PC-9 (cell line): Measurements from ENCODE around the gene HES4. TPM values are rescaled to one million over a fixed set of nuclear protein-coding genes. Genes with fewer than 3 reads are reported as not detected.

Source experiments
- BruUV-seq: library from RNA; stranded (reverse); fragments of 400-500 nt; replicated peaks from 2 replicates; lab custom pipeline; 2021; lab: Mats Ljungman, UMichigan
- CTCF ChIA-PET: fragments of 300-600 bp; sonication (Branson Sonifier 250); formaldehyde crosslinking; loops from one replicate; lab custom pipeline; 2022; ENCODE audit warnings: antibody characterized with exemption; lab: Charles Lee
- POLR2A ChIA-PET: fragments of 300-600 bp; sonication (Branson Sonifier 250); formaldehyde crosslinking; loops from one replicate; lab custom pipeline; 2022; ENCODE audit warnings: antibody characterized with exemption; ENCODE audit not compliant: unreplicated experiment; lab: Charles Lee
- DNase-seq, 2 experiments: peaks; one replicate each; pipeline versions ENCODE4 v3.0.0 to v3.0.0-alpha.2; 2015 to 2022; ENCODE audit warnings: mixed read lengths in 1 of 2
- H2AFZ ChIP-seq: fragments of 200-600 bp; sonication (generic); 2 replicates; pipeline ENCODE4 v1.8.1; 2017; ENCODE audit warnings: antibody characterized with exemption
- H3F3A ChIP-seq: fragments of 200-600 bp; sonication (generic); 2 replicates; pipeline ENCODE4 v1.8.1; 2017; ENCODE audit warnings: antibody characterized with exemption, mild to moderate bottlenecking, low read depth; ENCODE audit not compliant: insufficient read depth
- H3K27ac ChIP-seq: fragments of 200-600 bp; sonication (generic); 2 replicates; pipeline ENCODE4 v1.6.1; 2016; ENCODE audit warnings: mixed run types
- H3K27me3 ChIP-seq: fragments of 200-600 bp; sonication (generic); 2 replicates; pipeline ENCODE4 v1.6.1; 2016; ENCODE audit warnings: low read depth, mixed run types; ENCODE audit not compliant: insufficient read depth
- H3K36me3 ChIP-seq: fragments of 200-600 bp; sonication (generic); 2 replicates; pipeline ENCODE4 v1.6.1; 2016; ENCODE audit warnings: low read depth, mixed run types
- H3K4me1 ChIP-seq: fragments of 200-600 bp; sonication (generic); replicated peaks from 2 replicates; pipeline ENCODE4 v1.6.1; 2016; ENCODE audit warnings: mixed run types; ENCODE audit not compliant: insufficient read depth
- H3K4me2 ChIP-seq: fragments of 200-600 bp; sonication (generic); 2 replicates; pipeline ENCODE4 v1.6.1; 2017; ENCODE audit warnings: mixed run types
- H3K4me3 ChIP-seq: fragments of 200-600 bp; sonication (generic); 2 replicates; pipeline ENCODE4 v1.6.1; 2016; ENCODE audit warnings: mixed run types
- H3K79me2 ChIP-seq: fragments of 200-600 bp; sonication (generic); 2 replicates; pipeline ENCODE4 v1.6.1; 2017; ENCODE audit warnings: low read depth, mixed run types
- H3K9me2 ChIP-seq: fragments of 200-600 bp; sonication (generic); 2 replicates; pipeline ENCODE4 v1.8.1; 2017; ENCODE audit warnings: mild to moderate bottlenecking; ENCODE audit not compliant: insufficient read depth
- H3K9me3 ChIP-seq: fragments of 200-600 bp; sonication (generic); 2 replicates; pipeline ENCODE4 v1.8.1; 2016; ENCODE audit warnings: low read depth; ENCODE audit not compliant: insufficient read depth
- H4K20me1 ChIP-seq: fragments of 200-600 bp; sonication (generic); 2 replicates; pipeline ENCODE4 v1.8.1; 2017; ENCODE audit not compliant: insufficient read depth
- EZH2 ChIP-seq: fragments of 200-600 bp; sonication (generic); IDR thresholded peaks from 2 replicates; pipeline ENCODE4 v1.8.0; 2017; ENCODE audit warnings: antibody characterized with exemption, low read depth
- intact Hi-C: fragments of 100-400 bp; cut with micrococcal nuclease; formaldehyde crosslinking; loops from one replicate; pipeline ENCODE4 v1.10.0; 2022; ENCODE audit not compliant: unreplicated experiment
- total RNA-seq: library from RNA; stranded (reverse); gene quantifications from 2 replicates; pipeline ENCODE4 v1.2.3, GENCODE V29; 2021
- TF ChIP-seq, protein P1 (sequence below): fragments of 200-600 bp; sonication (generic); conservative IDR thresholded peaks from 2 replicates; pipeline ENCODE4 v1.6.1; 2017; ENCODE audit warnings: mixed run types, antibody characterized with exemption, mild to moderate bottlenecking, moderate library complexity

HES4 gene
- total RNA-seq, 1 experiment from 2014 or later = 19.2 TPM

DNA sequence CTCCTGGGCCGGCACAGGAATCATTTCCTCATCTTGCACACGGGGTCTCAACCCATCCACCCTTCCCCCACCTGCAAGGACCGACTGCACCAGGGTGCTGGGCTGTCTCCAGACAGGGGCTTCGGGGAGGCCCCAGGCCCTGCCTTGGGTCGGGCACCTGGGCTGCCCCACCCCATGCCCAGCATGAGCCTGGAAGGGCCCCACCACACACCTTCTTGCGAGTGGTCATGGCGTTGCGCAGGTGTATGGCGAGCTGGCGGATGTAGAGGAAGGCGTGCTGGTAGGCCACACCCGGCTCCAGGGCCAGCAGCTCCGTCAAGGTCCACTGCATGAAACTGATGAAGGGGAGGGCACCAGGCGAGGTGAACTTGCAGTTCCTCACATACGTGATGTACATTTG lies 47.7 kb downstream of the HES4 start:
- H3K79me2 ChIP-seq = peaks cover 9% of the 10 kb centered on the region
- H3K9me3 ChIP-seq = no peaks in the 10 kb centered on the region
- H4K20me1 ChIP-seq = peaks cover 30% of the 10 kb centered on the region
- 0 out of 2 replicates have a peak, but pooled peaks cover 11% of the 10 kb centered on the region for H3K36me3 ChIP-seq
- H2AFZ ChIP-seq = no peak overlapping the region
- POLR2A ChIA-PET = no interaction called here
- no peaks in the 10 kb centered on the region for H3K4me1 ChIP-seq
- intact Hi-C loops = no loop called here
- no peaks in the 10 kb centered on the region for H3F3A ChIP-seq
- TF ChIP-seq, protein P1, sequence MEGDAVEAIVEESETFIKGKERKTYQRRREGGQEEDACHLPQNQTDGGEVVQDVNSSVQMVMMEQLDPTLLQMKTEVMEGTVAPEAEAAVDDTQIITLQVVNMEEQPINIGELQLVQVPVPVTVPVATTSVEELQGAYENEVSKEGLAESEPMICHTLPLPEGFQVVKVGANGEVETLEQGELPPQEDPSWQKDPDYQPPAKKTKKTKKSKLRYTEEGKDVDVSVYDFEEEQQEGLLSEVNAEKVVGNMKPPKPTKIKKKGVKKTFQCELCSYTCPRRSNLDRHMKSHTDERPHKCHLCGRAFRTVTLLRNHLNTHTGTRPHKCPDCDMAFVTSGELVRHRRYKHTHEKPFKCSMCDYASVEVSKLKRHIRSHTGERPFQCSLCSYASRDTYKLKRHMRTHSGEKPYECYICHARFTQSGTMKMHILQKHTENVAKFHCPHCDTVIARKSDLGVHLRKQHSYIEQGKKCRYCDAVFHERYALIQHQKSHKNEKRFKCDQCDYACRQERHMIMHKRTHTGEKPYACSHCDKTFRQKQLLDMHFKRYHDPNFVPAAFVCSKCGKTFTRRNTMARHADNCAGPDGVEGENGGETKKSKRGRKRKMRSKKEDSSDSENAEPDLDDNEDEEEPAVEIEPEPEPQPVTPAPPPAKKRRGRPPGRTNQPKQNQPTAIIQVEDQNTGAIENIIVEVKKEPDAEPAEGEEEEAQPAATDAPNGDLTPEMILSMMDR = no peak
- TF ChIP-seq EZH2 = no peak
- H3K27me3 ChIP-seq = no peaks in the 10 kb centered on the region
- no peak for DNase-seq
- no peak overlapping the region for H3K27ac ChIP-seq
- CTCF ChIA-PET = no interaction called here
- BruUV-seq = no TSS peak
- no peak overlapping the region for H3K4me2 ChIP-seq
- no peaks in the 10 kb centered on the region for H3K9me2 ChIP-seq
- H3K4me3 ChIP-seq = no peak overlapping the region

DNA sequence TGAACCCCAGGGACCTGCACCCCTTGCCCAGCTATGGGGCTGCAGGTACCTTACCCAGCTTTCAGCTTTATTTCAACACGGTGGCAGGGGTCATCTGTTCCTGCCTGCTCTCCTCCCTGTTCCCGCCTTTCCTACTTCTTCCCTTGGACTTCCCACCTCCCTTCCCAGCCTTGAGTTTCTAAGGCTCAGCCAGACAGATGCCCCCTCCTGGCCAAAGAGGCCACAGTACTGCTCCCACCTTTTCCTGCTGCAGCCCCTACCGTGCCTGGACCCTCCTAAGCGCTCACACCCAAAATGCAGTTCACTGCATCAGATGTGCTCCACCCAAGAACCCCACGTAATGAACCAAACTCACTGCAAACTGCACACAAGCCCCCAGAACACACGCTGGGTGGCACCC lies 48.5 kb downstream of the HES4 start:
- CTCF ChIA-PET = no interaction called here

DNA sequence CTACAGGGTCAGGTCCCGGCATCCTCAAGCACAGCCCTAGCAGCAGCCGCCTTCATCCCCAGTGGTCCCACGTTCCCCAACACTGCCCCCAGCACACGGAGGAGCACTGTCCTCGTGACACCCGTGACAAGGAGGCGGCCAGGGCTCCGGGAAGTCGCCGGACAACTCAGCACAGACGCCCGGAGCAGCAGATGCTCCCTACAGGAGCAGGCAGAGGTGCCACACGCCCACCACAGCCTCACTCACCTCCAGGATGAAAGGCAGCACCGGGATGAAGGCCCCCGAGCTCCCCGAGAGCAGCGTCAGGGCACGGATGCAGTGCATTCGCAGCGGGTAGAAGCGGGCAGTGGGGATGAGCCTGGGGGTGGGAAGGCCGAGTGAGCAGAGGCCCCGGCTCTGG lies 49.0 kb downstream of the HES4 start:
- Histone ChIP-seq H3K9me3 (no peaks in the 10 kb centered on the region), H3K4me1 (no peaks in the 10 kb centered on the region), H3K4me3 (no peak overlapping the region), H3K79me2 (no peaks in the 10 kb centered on the region), H3F3A (no peaks in the 10 kb centered on the region), H3K36me3 (0 out of 2 replicates have a peak, but pooled peaks cover 7% of the 10 kb centered on the region), H3K4me2 (no peak overlapping the region), H4K20me1 (peaks cover 24% of the 10 kb centered on the region), H3K9me2 (no peaks in the 10 kb centered on the region), H3K27ac (no peak overlapping the region), H3K27me3 (no peaks in the 10 kb centered on the region), H2AFZ (no peak overlapping the region)
- TF ChIP-seq EZH2 = no peak
- TF ChIP-seq, protein P1 = no peak
- BruUV-seq = no TSS peak
- no peak for DNase-seq
- ChIA-PET POLR2A (no interaction called here), CTCF (no interaction called here)
- intact Hi-C loops = no loop called here

More for the DNA sequence above, 48.5 kb downstream of the HES4 start:
- Histone ChIP-seq H3K4me2 (no peak overlapping the region), H3F3A (no peaks in the 10 kb centered on the region), H4K20me1 (peaks cover 24% of the 10 kb centered on the region), H3K4me3 (no peak overlapping the region), H3K9me2 (no peaks in the 10 kb centered on the region), H3K36me3 (0 out of 2 replicates have a peak, but pooled peaks cover 7% of the 10 kb centered on the region), H3K79me2 (peaks cover under 1% of the 10 kb centered on the region; the same call in 1 of the 2 replicates), H3K27me3 (no peaks in the 10 kb centered on the region), H3K4me1 (no peaks in the 10 kb centered on the region), H2AFZ (no peak overlapping the region), H3K27ac (no peak overlapping the region), H3K9me3 (no peaks in the 10 kb centered on the region)
- BruUV-seq = no TSS peak
- DNase-seq = no peak
- TF ChIP-seq EZH2 = no peak
- TF ChIP-seq, protein P1 = no peak; the same call in 1 of the 2 replicates
- intact Hi-C loops = no loop called here
- POLR2A ChIA-PET = no interaction called here
